ENCODE results near the gene TMEM200A.

- no peak for TF ChIP-seq POLR2AphosphoS5 (IDR thresholded peaks at IDR 0.05; ENCODE audit: borderline replicate concordance, low read depth, low read length)
- no peak for TF ChIP-seq FOXP2 (optimal IDR thresholded peaks at IDR 0.05; ENCODE audit: control extremely low read depth, extremely low read length, insufficient read depth)
- TF ChIP-seq EZH2 (IDR thresholded peaks at IDR 0.05) = no peak
Measured at GRCh38 chr6:130405549-130405948, 39.7 kb downstream of the TMEM200A start.

All from SK-N-MC (cell line).